Mesendoderm (in vitro differentiated cells): ENCODE data around the gene TSHZ2.

Experiments used
- DNase-seq: peaks from one replicate; pipeline ENCODE4 v3.0.0; 2013
- H2AK5ac ChIP-seq: 2 replicates; pipeline ENCODE4 v1.6.1; 2013; ENCODE audit warnings: low read length, inconsistent platforms
- H2BK120ac ChIP-seq: 2 replicates; pipeline ENCODE4 v1.6.1; 2013; ENCODE audit warnings: low read depth, mild to moderate bottlenecking, low read length, moderate library complexity, mixed read lengths
- H2BK15ac ChIP-seq: replicated peaks from 2 replicates; pipeline ENCODE4 v1.6.1; 2013; ENCODE audit warnings: low read depth, mild to moderate bottlenecking, moderate library complexity
- H2BK5ac ChIP-seq: 2 replicates; pipeline ENCODE4 v1.6.1; 2013; ENCODE audit warnings: low read length, inconsistent platforms
- H3K18ac ChIP-seq: 2 replicates; pipeline ENCODE4 v1.6.1; 2013; ENCODE audit warnings: mild to moderate bottlenecking, low read length, mixed read lengths
- H3K23ac ChIP-seq: one replicate; pipeline ENCODE4 v1.6.1; 2013; ENCODE audit warnings: low read length
- H3K27ac ChIP-seq: 2 replicates; pipeline ENCODE4 v1.5.1; 2013; ENCODE audit warnings: low read depth, mild to moderate bottlenecking, inconsistent platforms, low read length, moderate library complexity
- H3K27me3 ChIP-seq: 2 replicates; pipeline ENCODE4 v1.6.1; 2013; ENCODE audit warnings: low read length, control low read depth, mild to moderate bottlenecking, inconsistent platforms; ENCODE audit not compliant: insufficient read depth, poor library complexity
- H3K36me3 ChIP-seq: 2 replicates; pipeline ENCODE4 v1.6.1; 2013; ENCODE audit warnings: low read length, inconsistent platforms; ENCODE audit not compliant: control insufficient read depth, insufficient read depth
- H3K4ac ChIP-seq: one replicate; pipeline ENCODE4 v1.6.1; 2013; ENCODE audit warnings: low read depth, mild to moderate bottlenecking, low read length, moderate library complexity
- H3K4me1 ChIP-seq: 2 replicates; pipeline ENCODE4 v1.6.1; 2013; ENCODE audit warnings: low read depth, low read length, inconsistent platforms; ENCODE audit not compliant: control insufficient read depth
- H3K4me2 ChIP-seq: 2 replicates; pipeline ENCODE4 v1.6.1; 2013; ENCODE audit warnings: low read length
- H3K4me3 ChIP-seq: 2 replicates; pipeline ENCODE4 v1.5.1; 2013; ENCODE audit warnings: mild to moderate bottlenecking, low read length
- H3K56ac ChIP-seq: one replicate; pipeline ENCODE4 v1.6.1; 2013; ENCODE audit warnings: low read length
- H3K79me1 ChIP-seq: 2 replicates; pipeline ENCODE4 v1.6.1; 2013; ENCODE audit warnings: low read length, inconsistent platforms
- H3K79me2 ChIP-seq: 2 replicates; pipeline ENCODE4 v1.6.1; 2013; ENCODE audit warnings: mild to moderate bottlenecking, low read length; ENCODE audit not compliant: control insufficient read depth, insufficient read depth
- H3K9ac ChIP-seq: 2 replicates; pipeline ENCODE4 v1.6.1; 2013; ENCODE audit warnings: low read length, inconsistent platforms
- H4K5ac ChIP-seq: one replicate; pipeline ENCODE4 v1.6.1; 2013; ENCODE audit warnings: low read length
- H4K8ac ChIP-seq: one replicate; pipeline ENCODE4 v1.6.1; 2013; ENCODE audit warnings: low read depth, mild to moderate bottlenecking, control low read depth, low read length, moderate library complexity
- WGBS: extraction: QIAGEN DNeasy Blood & Tissue Kit; methylation state at CpG from one replicate; pipeline ENCODE4 v1.1.7; 2013; ENCODE audit warnings: low lambda C conversion rate, missing lambda C conversion rate; ENCODE audit not compliant: insufficient coverage; ENCODE audit errors: extremely low coverage; 5-methylcytosine and 5-hydroxymethylcytosine counted together

The TSHZ2 gene

GRCh38 chr20:52954849-52955248 lies 17.3 kb upstream of the TSHZ2 start:
- no peak overlapping the region for H3K4me2 ChIP-seq
- H3K36me3 ChIP-seq = no peaks in the 10 kb centered on the region
- no peak overlapping the region for H4K5ac ChIP-seq
- H3K27me3 ChIP-seq = no peaks in the 10 kb centered on the region
- H3K18ac ChIP-seq = no peak overlapping the region
- no peaks in the 10 kb centered on the region for H3K4me1 ChIP-seq
- H2AK5ac ChIP-seq = no peak overlapping the region
- no peak overlapping the region for H2BK5ac ChIP-seq
- no peak overlapping the region for H3K56ac ChIP-seq
- no peaks in the 10 kb centered on the region for H3K79me2 ChIP-seq
- no peak overlapping the region for H3K9ac ChIP-seq
- no peak overlapping the region for H2BK120ac ChIP-seq
- H3K4me3 ChIP-seq = no peak overlapping the region
- H3K27ac ChIP-seq = no peak overlapping the region
- DNase-seq = no peak
- H3K23ac ChIP-seq = no peak overlapping the region
- no peaks in the 10 kb centered on the region for H3K79me1 ChIP-seq
- H2BK15ac ChIP-seq = no peak overlapping the region
- WGBS = no CpG with 5 or more reads among the region's 6 CpGs
- no peak overlapping the region for H3K4ac ChIP-seq
- no peak overlapping the region for H4K8ac ChIP-seq

- no peak overlapping the region for H3K27ac ChIP-seq
- WGBS = no CpG with 5 or more reads among the region's 4 CpGs
Observed at GRCh38 chr20:52958211-52958610, 13.9 kb upstream of the TSHZ2 start.

GRCh38 chr20:52959125-52959524 lies 13.0 kb upstream of the TSHZ2 start:
- no CpG with 5 or more reads among the region's 5 CpGs for WGBS
- Histone ChIP-seq H4K5ac (no peak overlapping the region), H2BK5ac (no peak overlapping the region), H4K8ac (no peak overlapping the region), H3K4me2 (no peak overlapping the region), H3K4me1 (no peaks in the 10 kb centered on the region), H3K4me3 (no peak overlapping the region), H3K27ac (no peak overlapping the region), H3K27me3 (no peaks in the 10 kb centered on the region), H3K4ac (no peak overlapping the region), H3K36me3 (no peaks in the 10 kb centered on the region), H3K18ac (no peak overlapping the region), H3K56ac (no peak overlapping the region), H3K9ac (no peak overlapping the region), H2BK120ac (no peak overlapping the region), H3K23ac (no peak overlapping the region), H2AK5ac (no peak overlapping the region), H2BK15ac (no peak overlapping the region), H3K79me1 (no peaks in the 10 kb centered on the region), H3K79me2 (no peaks in the 10 kb centered on the region)
- DNase-seq = peak; percentile 37

More at GRCh38 chr20:52958211-52958610, 13.9 kb upstream of the TSHZ2 start:
- no peak overlapping the region for H3K4me3 ChIP-seq
- no peak overlapping the region for H3K9ac ChIP-seq
- DNase-seq = no peak
- H4K5ac ChIP-seq = no peak overlapping the region
- H2BK15ac ChIP-seq = no peak overlapping the region
- H3K36me3 ChIP-seq = no peaks in the 10 kb centered on the region
- no peaks in the 10 kb centered on the region for H3K4me1 ChIP-seq
- no peak overlapping the region for H2BK120ac ChIP-seq
- no peak overlapping the region for H2BK5ac ChIP-seq
- no peaks in the 10 kb centered on the region for H3K79me1 ChIP-seq
- H3K79me2 ChIP-seq = no peaks in the 10 kb centered on the region
- no peak overlapping the region for H2AK5ac ChIP-seq
- H3K4me2 ChIP-seq = no peak overlapping the region
- H3K18ac ChIP-seq = no peak overlapping the region
- H3K4ac ChIP-seq = no peak overlapping the region
- no peak overlapping the region for H3K56ac ChIP-seq
- H3K27me3 ChIP-seq = no peaks in the 10 kb centered on the region
- no peak overlapping the region for H3K23ac ChIP-seq
- no peak overlapping the region for H4K8ac ChIP-seq

- H4K5ac ChIP-seq = no peak overlapping the region
- no peak overlapping the region for H3K9ac ChIP-seq
- H3K27me3 ChIP-seq = no peaks in the 10 kb centered on the region
- H2AK5ac ChIP-seq = no peak overlapping the region
- no CpG with 5 or more reads among the region's 1 CpG for WGBS
- H3K4me1 ChIP-seq = no peaks in the 10 kb centered on the region
- H3K56ac ChIP-seq = no peak overlapping the region
- no peak overlapping the region for H4K8ac ChIP-seq
- H3K18ac ChIP-seq = no peak overlapping the region
- H3K4ac ChIP-seq = no peak overlapping the region
- no peaks in the 10 kb centered on the region for H3K36me3 ChIP-seq
- H2BK120ac ChIP-seq = no peak overlapping the region
- no peaks in the 10 kb centered on the region for H3K79me1 ChIP-seq
- no peak overlapping the region for H3K4me2 ChIP-seq
- no peak overlapping the region for H3K27ac ChIP-seq
- no peak for DNase-seq
- no peak overlapping the region for H2BK5ac ChIP-seq
- no peak overlapping the region for H3K23ac ChIP-seq
- no peak overlapping the region for H3K4me3 ChIP-seq
- H2BK15ac ChIP-seq = no peak overlapping the region
- no peaks in the 10 kb centered on the region for H3K79me2 ChIP-seq
Observed at GRCh38 chr20:52962183-52962582, 10.0 kb upstream of the TSHZ2 start.

GRCh38 chr20:52963131-52963530 lies 9.0 kb upstream of the TSHZ2 start:
- H3K4me1 ChIP-seq = no peaks in the 10 kb centered on the region
- H3K4me2 ChIP-seq = no peak overlapping the region
- H2BK5ac ChIP-seq = no peak overlapping the region
- H2AK5ac ChIP-seq = no peak overlapping the region
- H3K9ac ChIP-seq = no peak overlapping the region
- H3K18ac ChIP-seq = no peak overlapping the region
- no peak overlapping the region for H4K5ac ChIP-seq
- no peaks in the 10 kb centered on the region for H3K36me3 ChIP-seq
- H3K4me3 ChIP-seq = no peak overlapping the region
- H3K27me3 ChIP-seq = no peaks in the 10 kb centered on the region
- no peaks in the 10 kb centered on the region for H3K79me2 ChIP-seq
- H3K56ac ChIP-seq = no peak overlapping the region
- H3K27ac ChIP-seq = no peak overlapping the region
- no peaks in the 10 kb centered on the region for H3K79me1 ChIP-seq
- WGBS = no CpG with 5 or more reads among the region's 3 CpGs
- no peak overlapping the region for H4K8ac ChIP-seq
- H3K4ac ChIP-seq = no peak overlapping the region
- no peak overlapping the region for H3K23ac ChIP-seq
- no peak overlapping the region for H2BK15ac ChIP-seq
- no peak overlapping the region for H2BK120ac ChIP-seq
- no peak for DNase-seq

- Histone ChIP-seq H3K27me3 (no peaks in the 10 kb centered on the region), H2AK5ac (no peak overlapping the region), H3K4ac (no peak overlapping the region), H3K56ac (no peak overlapping the region), H2BK15ac (no peak overlapping the region), H4K8ac (no peak overlapping the region), H3K36me3 (no peaks in the 10 kb centered on the region), H3K4me1 (no peaks in the 10 kb centered on the region), H3K18ac (no peak overlapping the region), H3K4me2 (no peak overlapping the region), H3K79me2 (no peaks in the 10 kb centered on the region), H3K27ac (no peak overlapping the region), H3K23ac (no peak overlapping the region), H3K9ac (no peak overlapping the region), H2BK120ac (no peak overlapping the region), H4K5ac (no peak overlapping the region), H3K4me3 (no peak overlapping the region), H3K79me1 (no peaks in the 10 kb centered on the region), H2BK5ac (no peak overlapping the region)
- no peak for DNase-seq
- no CpG with 5 or more reads among the region's 6 CpGs for WGBS
Observed at GRCh38 chr20:52964131-52964530, 8.0 kb upstream of the TSHZ2 start.
